Stimulated activated effector memory CD8-positive, alpha-beta T cell treated with anti-CD3 and anti-CD28 coated beads, Interleukin-12 subunit alpha, Interleukin-12 subunit beta, amount 100 ng/mL, for 72 hours (primary cell): ENCODE data around the gene LRP1-AS.

Experiments used
- ATAC-seq: fragments of 150-1000 bp; cut with Tn5 transposase; 2 replicates; pipeline ENCODE4 v1.10.0; 2021
- DNase-seq, 2 donors: peaks; one replicate each; pipeline ENCODE4 v3.0.0; 2021 to 2022; ENCODE audit warnings: low spot score in 2 of 2
- H3K27ac Mint-ChIP-seq: one replicate; pipeline ENCODE4 v1.8.0; 2022; ENCODE audit warnings: mild to moderate bottlenecking, mixed read lengths
- H3K36me3 Mint-ChIP-seq: one replicate; pipeline ENCODE4 v1.8.0; 2022; ENCODE audit warnings: mild to moderate bottlenecking, mixed read lengths
- H3K4me1 Mint-ChIP-seq: one replicate; pipeline ENCODE4 v1.8.0; 2022; ENCODE audit warnings: mixed read lengths
- H3K4me3 Mint-ChIP-seq: one replicate; pipeline ENCODE4 v1.8.0; 2022; ENCODE audit warnings: mild to moderate bottlenecking, mixed read lengths
- H3K9me3 Mint-ChIP-seq: one replicate; pipeline ENCODE4 v1.8.0; 2022; ENCODE audit warnings: mixed read lengths

Gene LRP1-AS

DNA sequence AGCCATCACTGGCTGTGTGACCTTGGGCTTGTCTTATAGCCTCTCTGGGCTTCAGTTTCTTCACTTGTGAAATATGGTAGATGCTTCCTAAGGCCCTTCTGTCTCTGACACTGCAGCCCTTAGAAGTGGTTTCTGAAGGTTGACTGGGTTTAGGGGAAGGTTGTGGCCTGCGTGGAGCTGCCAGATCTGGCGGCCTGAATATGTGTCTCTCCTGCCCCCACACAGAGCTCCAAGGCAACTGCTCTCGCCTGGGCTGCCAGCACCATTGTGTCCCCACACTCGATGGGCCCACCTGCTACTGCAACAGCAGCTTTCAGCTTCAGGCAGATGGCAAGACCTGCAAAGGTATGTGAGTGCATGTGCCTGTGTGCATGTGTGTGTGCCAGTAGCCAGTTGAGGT lies 4.0 kb downstream of the LRP1-AS start:
- Mint-ChIP-seq H3K4me1 (peaks cover 5% of the 10 kb centered on the region), H3K36me3 (no peaks in the 10 kb centered on the region), H3K9me3 (no peaks in the 10 kb centered on the region), H3K4me3 (no peak overlapping the region), H3K27ac (no peak overlapping the region)
- DNase-seq: no peak
- ATAC-seq: no peak

DNA sequence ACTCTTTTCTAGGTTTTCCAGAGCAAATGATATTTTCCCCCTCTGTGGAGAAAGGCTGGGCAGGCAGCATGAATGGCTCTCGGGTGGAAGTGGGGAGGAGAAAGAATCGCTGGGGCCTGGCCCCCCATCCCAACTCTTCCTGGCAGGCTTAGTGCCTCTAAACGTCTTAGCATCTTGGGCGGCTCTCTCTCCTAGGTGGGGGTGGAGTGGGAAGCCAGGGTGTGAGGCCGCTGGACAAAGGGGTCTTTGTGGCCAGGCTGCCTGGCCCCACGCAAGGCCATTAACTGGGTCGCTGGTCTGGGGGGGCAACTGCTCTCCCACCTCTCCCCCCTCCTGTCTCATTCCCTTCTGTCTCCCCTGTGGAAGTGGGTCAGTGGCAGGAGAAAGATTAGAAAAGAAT lies 4.7 kb downstream of the LRP1-AS start:
- H3K4me1 Mint-ChIP-seq: peaks cover 5% of the 10 kb centered on the region
- H3K27ac Mint-ChIP-seq: peak overlapping the region; percentile 54

DNA sequence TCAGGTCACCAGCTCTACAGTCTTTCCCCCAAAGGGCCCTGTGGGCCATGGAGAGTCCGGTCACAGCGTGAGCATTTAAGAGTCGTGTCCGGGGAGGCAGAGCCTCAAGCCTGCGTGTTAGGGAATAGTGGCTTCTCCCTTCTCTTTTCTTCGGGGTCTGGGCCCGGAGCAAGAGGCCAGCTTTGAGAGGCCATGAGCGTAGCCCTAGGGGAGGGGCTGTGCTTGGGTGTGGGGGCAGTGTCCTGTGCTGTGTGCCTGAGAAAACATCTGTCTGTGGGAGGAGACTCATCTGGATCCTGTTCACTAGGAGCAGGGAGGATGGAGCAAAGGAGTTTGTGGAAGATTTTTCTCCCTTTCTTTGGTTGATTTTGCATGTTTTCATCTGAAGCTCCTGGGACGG lies 5.3 kb downstream of the LRP1-AS start:
- H3K36me3 Mint-ChIP-seq: no peaks in the 10 kb centered on the region
- H3K4me1 Mint-ChIP-seq: no peaks in the 10 kb centered on the region
- no peak overlapping the region for H3K4me3 Mint-ChIP-seq
- H3K9me3 Mint-ChIP-seq: no peaks in the 10 kb centered on the region
- no peak for DNase-seq
- no peak for ATAC-seq
- H3K27ac Mint-ChIP-seq: no peak overlapping the region

More for the DNA sequence above, 4.7 kb downstream of the LRP1-AS start:
- DNase-seq (no peak), ATAC-seq (no peak)
- Mint-ChIP-seq H3K36me3 (no peaks in the 10 kb centered on the region), H3K9me3 (no peaks in the 10 kb centered on the region), H3K4me3 (no peak overlapping the region)

DNA sequence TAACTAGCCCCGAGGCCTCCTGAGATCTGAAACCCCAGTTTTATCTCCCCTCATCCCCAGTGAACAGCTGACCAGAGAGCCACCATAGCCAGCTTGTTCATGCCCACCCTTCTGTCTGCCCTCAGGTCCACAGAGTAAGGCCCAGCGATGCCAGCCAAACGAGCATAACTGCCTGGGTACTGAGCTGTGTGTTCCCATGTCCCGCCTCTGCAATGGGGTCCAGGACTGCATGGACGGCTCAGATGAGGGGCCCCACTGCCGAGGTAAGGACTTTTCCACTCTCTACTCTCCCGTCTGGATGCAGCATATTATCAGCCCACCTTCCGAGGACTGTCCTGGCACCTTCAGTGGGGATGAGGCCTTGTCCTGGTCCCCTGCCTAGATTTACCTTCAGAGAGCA lies 6.2 kb downstream of the LRP1-AS start:
- DNase-seq (no peak), ATAC-seq (no peak)
- no peaks in the 10 kb centered on the region for H3K4me1 Mint-ChIP-seq
- H3K36me3 Mint-ChIP-seq: no peaks in the 10 kb centered on the region
- no peak overlapping the region for H3K4me3 Mint-ChIP-seq
- H3K27ac Mint-ChIP-seq: no peak overlapping the region
- no peaks in the 10 kb centered on the region for H3K9me3 Mint-ChIP-seq

DNA sequence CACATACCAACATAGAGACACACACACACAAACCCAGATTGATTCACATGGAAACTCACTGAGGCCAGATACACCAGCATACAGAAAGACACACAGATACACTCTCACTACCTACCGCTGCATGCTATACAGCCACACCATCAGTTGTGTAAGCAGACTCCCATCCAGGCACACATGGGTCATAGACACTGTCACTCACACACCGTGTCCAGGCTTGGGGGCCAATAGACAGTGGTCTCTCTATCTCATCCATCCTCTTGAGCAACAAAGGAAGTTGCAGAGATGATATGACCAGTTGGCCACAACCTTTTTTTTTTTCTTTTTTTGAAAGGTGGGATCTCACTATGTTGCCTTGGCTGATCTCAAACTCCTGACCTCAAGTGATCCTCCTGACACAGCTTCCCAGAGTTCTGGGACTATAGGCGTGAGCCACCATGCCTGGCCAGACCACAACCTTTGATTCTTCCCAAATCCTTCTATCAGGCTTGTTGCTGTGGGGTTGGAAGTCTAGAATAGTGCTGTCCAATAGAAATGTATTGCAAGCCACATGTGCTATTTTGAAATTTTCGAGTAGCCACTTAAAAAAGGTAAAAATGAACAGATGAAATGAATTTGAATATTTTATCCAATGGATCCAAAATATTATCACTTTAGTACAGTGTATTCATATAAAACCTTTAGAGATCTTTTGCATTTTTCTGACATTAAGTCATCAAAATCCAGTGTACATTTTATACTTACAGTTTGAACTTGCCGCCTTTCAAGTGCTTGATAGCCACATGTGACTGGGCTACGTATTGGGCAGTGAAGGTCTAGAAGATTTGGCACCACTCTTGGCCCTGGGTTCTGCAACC lies 7.4 kb downstream of the LRP1-AS start:
- DNase-seq: no peak
- no peak overlapping the region for H3K4me3 Mint-ChIP-seq
- H3K9me3 Mint-ChIP-seq: no peaks in the 10 kb centered on the region
- H3K27ac Mint-ChIP-seq: peak overlapping the region; percentile 15
- no peaks in the 10 kb centered on the region for H3K4me1 Mint-ChIP-seq
- no peaks in the 10 kb centered on the region for H3K36me3 Mint-ChIP-seq
- ATAC-seq: no peak

DNA sequence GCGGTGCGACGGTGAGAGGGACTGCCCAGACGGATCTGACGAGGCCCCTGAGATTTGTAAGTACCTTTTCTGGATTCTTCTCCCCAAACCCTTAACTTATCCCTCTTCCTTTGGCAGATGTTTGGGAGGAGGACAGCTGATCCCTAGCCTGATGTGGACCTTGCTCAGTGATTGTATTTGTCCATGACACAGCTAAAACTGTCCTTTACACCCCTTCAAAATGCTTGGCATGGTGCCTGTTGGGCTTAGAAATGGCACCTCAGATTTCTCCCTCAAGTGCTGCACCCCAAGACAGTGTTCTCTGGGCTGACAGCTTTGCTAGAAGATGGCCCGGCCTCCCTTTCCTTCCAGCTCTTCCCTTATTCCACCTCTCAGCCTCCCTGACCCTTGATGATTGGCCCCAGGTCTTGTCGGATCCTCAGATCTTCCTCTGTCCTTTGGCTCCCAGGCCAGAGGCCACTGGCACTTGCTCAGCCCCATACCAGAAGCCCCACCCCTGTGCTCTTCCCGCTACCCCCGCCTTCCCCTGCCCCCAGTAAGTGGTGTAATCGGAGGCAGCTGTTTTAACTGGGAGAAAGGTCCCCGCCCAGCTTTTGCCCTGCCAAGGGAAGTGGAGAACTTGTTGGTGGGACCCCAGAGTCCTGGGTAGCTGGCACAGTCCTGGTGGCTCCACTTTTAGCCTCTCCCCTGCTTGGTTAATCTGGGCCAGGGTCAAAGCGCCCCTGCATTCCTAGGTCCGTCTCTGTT lies 8.7 kb downstream of the LRP1-AS start:
- Mint-ChIP-seq H3K4me3 (no peak overlapping the region), H3K27ac (peak overlapping the region; percentile 15), H3K36me3 (no peaks in the 10 kb centered on the region), H3K9me3 (no peaks in the 10 kb centered on the region), H3K4me1 (no peaks in the 10 kb centered on the region)
- DNase-seq (no peak), ATAC-seq (no peak)

DNA sequence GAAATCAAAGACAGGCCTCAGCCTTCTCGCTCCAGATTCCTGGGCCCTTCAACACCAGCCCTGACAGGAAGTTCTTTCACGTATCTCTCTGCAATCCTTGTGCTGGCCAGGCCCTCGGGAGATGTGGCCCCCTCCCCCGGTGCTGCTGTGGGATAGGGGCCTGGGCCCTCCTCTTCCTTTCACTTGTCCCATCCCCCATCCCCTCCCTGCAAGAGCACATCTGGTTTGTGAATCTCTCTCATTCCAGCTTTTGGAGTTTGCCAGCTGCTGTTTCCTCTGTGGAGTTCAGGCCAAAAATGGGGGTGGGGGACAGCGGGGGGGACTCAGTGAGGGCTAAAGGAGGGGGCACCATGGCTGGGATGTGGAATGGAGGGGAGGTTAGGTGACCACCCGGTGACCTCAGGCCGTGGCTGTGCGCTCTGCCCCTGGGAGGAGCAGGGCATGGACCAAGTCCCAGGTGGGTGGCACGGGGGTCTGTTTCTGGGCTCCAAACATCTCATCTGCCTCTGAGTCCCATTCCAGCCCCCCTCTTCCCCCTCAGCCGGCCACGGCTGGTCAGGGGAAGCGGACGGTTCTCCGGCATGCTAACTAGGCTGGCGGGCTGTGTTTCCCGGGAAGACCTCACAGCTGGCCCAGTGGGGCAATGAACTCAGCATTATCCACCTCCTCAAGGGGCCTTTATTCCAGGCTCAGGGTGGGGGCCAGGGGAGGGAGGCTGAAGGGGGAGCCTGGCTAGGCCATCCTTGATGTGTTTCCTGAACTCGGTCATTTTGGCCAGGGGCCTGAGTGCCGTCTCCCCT lies 11.7 kb downstream of the LRP1-AS start:
- Mint-ChIP-seq H3K4me1 (peaks cover 7% of the 10 kb centered on the region), H3K9me3 (no peaks in the 10 kb centered on the region), H3K4me3 (no peak overlapping the region), H3K36me3 (no peaks in the 10 kb centered on the region), H3K27ac (no peak overlapping the region)
- DNase-seq (no peak), ATAC-seq (no peak)

DNA sequence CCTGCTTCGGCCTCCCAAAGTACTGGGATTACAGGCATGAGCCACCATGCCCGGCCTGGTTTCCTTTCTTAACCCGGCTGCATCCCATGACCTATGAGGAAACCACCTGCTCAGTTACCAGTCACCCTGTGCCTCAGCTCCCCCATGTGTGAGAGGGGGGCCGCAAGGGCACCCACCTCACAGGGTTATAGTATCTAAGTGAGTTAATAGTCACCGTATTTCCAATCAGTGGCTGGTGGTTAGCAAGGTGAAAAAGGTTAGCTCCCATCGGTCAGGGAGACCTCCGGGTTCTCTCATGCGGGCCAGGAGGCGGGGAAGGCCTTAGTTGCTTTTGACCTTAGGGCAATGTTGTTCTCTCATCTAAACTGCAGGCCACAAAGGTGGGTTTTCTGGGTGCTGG lies 12.5 kb downstream of the LRP1-AS start:
- no peak for DNase-seq
- no peak overlapping the region for H3K4me3 Mint-ChIP-seq
- H3K36me3 Mint-ChIP-seq: no peaks in the 10 kb centered on the region
- ATAC-seq: no peak
- peaks cover 7% of the 10 kb centered on the region for H3K4me1 Mint-ChIP-seq
- no peak overlapping the region for H3K27ac Mint-ChIP-seq
- H3K9me3 Mint-ChIP-seq: no peaks in the 10 kb centered on the region

DNA sequence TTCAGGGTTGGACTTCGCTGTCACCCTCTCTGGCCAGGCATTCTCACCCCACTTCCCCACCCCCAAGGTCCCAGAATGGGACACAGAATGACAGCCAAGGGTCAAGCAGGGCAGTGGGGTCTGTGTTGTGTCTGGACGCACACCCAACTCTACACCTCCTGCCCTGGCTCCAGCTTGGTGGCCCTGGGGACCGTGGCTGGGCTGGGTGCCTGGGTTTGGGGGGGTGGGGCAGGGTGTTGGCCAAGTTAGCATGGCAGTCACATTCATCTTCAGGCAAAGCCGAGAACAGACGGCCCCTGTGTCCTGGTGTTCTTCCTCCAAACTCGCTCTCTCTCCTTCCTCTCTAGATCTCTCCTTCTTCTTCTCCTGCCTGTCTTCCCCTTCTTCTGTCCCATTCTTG lies 13.5 kb downstream of the LRP1-AS start:
- H3K4me1 Mint-ChIP-seq: peaks cover 7% of the 10 kb centered on the region
- H3K9me3 Mint-ChIP-seq: no peaks in the 10 kb centered on the region
- DNase-seq: no peak
- H3K27ac Mint-ChIP-seq: peak overlapping the region; percentile 33
- no peak for ATAC-seq
- no peak overlapping the region for H3K4me3 Mint-ChIP-seq
- no peaks in the 10 kb centered on the region for H3K36me3 Mint-ChIP-seq

DNA sequence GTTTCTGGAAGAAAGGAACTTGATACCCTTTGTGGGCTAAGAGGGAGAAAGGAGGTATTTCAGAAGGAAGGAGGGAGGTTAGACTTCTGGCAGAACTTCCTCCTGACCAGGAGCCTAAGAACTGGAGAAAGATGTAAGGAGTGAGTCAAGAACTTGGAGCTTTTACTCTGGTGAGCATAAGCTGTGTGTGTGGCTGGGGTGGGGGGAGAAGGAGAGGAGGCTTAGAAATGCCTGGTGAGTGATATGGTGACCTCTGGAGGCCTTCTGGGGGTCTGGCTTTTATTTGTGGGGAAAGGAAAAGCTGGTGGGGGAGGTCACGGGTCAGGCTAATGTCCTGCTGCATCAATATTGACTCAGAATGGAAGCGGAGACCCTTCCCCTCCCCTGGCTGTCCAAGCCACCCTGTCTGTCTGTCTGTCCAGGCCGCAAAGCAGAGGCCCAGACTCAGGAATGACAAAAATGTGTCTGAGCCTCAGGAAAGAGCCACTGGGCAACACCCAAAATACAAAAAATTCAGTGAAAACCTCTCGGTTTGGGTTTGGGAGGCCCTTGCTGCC lies 14.3 kb downstream of the LRP1-AS start:
- Mint-ChIP-seq H3K4me1 (peaks cover 7% of the 10 kb centered on the region), H3K9me3 (no peaks in the 10 kb centered on the region), H3K36me3 (no peaks in the 10 kb centered on the region), H3K4me3 (no peak overlapping the region), H3K27ac (peak overlapping the region; percentile 33)
- no peak for DNase-seq
- ATAC-seq: no peak

DNA sequence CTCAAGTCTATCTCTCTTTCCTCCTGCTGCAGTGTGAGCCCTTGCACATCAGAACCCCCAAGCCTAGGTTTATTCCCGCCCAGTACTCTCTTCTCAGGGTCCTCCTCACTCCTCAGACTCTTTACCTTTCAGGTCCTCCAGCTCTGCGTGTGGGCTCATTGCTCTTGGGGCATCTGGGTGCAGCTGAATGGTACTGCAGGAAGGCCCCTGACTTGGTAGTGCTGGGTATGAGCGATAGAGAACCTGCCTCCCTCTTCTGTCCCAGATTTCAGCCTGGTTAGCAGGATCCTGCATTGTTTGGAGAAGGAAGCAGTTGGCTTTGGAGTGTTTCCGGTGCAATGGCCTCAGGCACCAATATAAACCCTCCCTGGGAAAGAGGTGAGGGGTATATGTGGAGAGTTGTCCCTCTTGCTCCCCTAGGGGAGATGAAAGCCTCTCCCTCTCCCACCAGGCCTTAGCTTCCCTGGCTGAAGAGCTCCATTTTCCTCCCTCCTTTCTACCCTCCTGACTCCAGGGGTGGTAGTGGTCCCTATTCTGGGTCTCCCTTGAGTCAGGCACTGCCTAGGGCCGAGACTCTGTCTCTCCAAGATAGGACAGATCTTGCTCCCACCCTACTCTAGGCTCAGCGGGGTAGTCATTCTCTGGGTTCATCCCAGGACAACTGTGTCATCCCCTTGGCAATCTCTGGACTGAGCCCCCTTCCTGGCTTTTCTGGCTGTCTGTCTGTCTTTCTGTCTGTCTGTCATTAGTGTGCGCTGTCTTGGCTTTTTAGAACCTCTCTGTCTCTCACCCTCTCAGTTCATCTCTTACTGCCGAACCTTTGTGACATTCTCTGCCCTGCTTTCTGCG lies 15.3 kb downstream of the LRP1-AS start:
- no peak overlapping the region for H3K4me3 Mint-ChIP-seq

DNA sequence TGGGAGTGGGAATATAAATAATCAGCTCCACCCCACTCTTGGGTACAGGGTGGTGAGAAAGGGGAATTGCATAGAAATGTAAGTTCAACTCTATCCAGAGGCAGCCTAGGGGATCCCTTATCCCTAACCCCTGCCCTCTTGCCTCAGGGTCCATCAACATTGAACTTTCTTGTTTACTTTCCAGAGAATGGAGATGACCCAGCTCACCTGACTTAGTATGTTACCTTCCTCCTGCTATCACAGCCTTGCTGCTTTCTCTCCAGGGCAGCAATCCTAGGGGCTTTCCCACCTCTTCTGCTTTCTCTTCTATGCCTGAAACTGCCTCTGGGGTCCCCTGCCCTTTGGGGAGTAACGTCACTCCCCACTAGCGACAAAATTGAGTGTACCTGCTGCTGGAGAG lies 16.5 kb downstream of the LRP1-AS start:
- ATAC-seq (no peak), DNase-seq (no peak)
- Mint-ChIP-seq H3K4me3 (no peak overlapping the region), H3K27ac (no peak overlapping the region), H3K9me3 (no peaks in the 10 kb centered on the region), H3K36me3 (no peaks in the 10 kb centered on the region), H3K4me1 (peaks cover 7% of the 10 kb centered on the region)

More for the DNA sequence above, 15.3 kb downstream of the LRP1-AS start:
- peak overlapping the region; percentile 12 for H3K27ac Mint-ChIP-seq
- ATAC-seq (no peak), DNase-seq (no peak)
- H3K4me1 Mint-ChIP-seq: peaks cover 7% of the 10 kb centered on the region
- H3K36me3 Mint-ChIP-seq: no peaks in the 10 kb centered on the region
- H3K9me3 Mint-ChIP-seq: no peaks in the 10 kb centered on the region

DNA sequence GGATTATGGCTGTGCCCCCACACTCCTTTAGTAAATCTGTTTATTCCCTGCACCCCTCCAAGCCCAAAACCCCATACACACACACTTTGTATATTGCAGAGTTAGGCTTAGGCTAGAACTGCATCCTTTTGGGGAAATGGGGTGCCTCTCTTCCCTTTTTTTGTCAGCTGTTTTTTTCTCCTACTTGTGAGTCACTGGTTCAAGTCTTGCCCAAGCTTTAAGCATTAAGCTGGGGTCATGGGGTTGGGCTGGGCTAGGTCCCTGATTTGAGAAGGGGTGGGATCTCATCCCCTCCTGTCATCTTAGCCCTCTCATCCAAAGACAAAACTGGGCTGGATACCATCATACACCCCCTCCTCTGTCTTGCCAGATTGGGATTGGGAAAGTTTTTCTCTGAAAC lies 17.5 kb downstream of the LRP1-AS start:
- Mint-ChIP-seq H3K9me3 (no peaks in the 10 kb centered on the region), H3K27ac (no peak overlapping the region), H3K4me1 (peaks cover 7% of the 10 kb centered on the region), H3K4me3 (peak overlapping the region; percentile 82), H3K36me3 (no peaks in the 10 kb centered on the region)
- ATAC-seq: no peak
- no peak for DNase-seq

DNA sequence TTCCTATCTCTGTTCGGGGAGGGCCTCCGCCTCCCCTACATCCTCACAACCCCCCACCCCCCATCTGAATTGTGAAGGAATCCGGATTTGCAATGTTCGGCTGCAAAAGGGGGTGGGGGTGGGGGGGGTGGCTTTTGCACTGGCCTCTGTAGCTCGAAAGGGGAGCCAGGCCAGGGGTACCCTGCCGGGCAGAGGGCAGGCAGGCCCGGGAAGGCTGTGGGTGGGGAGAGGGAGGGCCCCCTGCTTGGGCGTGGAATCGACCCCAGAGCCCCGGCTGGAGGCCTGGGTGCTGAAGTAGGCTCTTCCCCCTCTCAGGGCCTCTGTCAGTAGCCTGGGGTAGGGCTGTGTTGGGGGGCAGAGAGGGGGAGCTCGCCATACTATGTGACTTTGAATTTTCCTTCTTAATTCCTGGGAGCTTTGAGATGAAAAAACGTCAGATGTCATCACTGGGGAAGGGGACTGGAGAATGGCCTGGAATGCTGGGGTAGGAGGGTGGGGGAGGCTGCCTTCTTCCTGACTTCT lies 18.0 kb downstream of the LRP1-AS start:
- no peaks in the 10 kb centered on the region for H3K9me3 Mint-ChIP-seq
- H3K4me3 Mint-ChIP-seq: peak overlapping the region; percentile 82
- no peak for DNase-seq
- no peak for ATAC-seq
- H3K4me1 Mint-ChIP-seq: peaks cover 11% of the 10 kb centered on the region
- H3K36me3 Mint-ChIP-seq: no peaks in the 10 kb centered on the region
- no peak overlapping the region for H3K27ac Mint-ChIP-seq
